GM13976 (cell line): ENCODE data around the gene DDR2.

Source experiments
- DNase-seq: peaks from one replicate; pipeline ENCODE4 v3.0.0; 2012; ENCODE audit warnings: low spot score
- CTCF ChIP-seq: IDR thresholded peaks from 2 replicates; pipeline ENCODE4 v1.5.1; 2012; ENCODE audit warnings: borderline replicate concordance, mild to moderate bottlenecking; ENCODE audit not compliant: insufficient read depth; ENCODE audit errors: extremely low read depth, missing control alignments, control extremely low read depth
- in situ Hi-C: fragments of 300-500 bp; cut with MboI; formaldehyde crosslinking; loops from one replicate; pipeline ENCODE4 v1.12.0; 2022; ENCODE audit warnings: low sequenced_read_pairs, mixed read lengths, inconsistent platforms; ENCODE audit not compliant: unreplicated experiment

Gene DDR2

GRCh38 chr1:162710345-162710744 is 78.1 kb downstream of the DDR2 start:
- DNase-seq, result no peak
- in situ Hi-C loops, result no loop called here
- no peak for TF ChIP-seq CTCF

- no peak for TF ChIP-seq CTCF
- in situ Hi-C loops, result no loop called here
- DNase-seq, result no peak
These were observed 78.7 kb downstream of the DDR2 start for GRCh38 chr1:162710780-162711465.

GRCh38 chr1:162712317-162713029 is 80.2 kb downstream of the DDR2 start:
- TF ChIP-seq CTCF, result no peak
- in situ Hi-C loops, result no loop called here
- no peak for DNase-seq

- no peak for TF ChIP-seq CTCF
- in situ Hi-C loops, result no loop called here
- DNase-seq, result no peak
These were observed 83.9 kb downstream of the DDR2 start for GRCh38 chr1:162716123-162716522.

GRCh38 chr1:162716552-162716951 is 84.3 kb downstream of the DDR2 start:
- DNase-seq, result no peak
- in situ Hi-C loops, result no loop called here

GRCh38 chr1:162717548-162718184 is 85.4 kb downstream of the DDR2 start:
- in situ Hi-C loops, result no loop called here
- DNase-seq, result no peak
- TF ChIP-seq CTCF, result no peak

More at GRCh38 chr1:162716552-162716951, 84.3 kb downstream of the DDR2 start:
- no peak for TF ChIP-seq CTCF
